RCC 7860 (cell line): Measurements from ENCODE around the gene EFS.
"Not testable (repeated sequence)": the region's sequence is repeated elsewhere in the genome, so short reads cannot be mapped to it uniquely, and the experiment has no call there.

ENCODE experiments used
- DNase-seq: peaks from one replicate; pipeline ENCODE4 v3.0.0-alpha.2; 2015; ENCODE audit warnings: low spot score
- FAIRE-seq: peaks from 2 replicates; lab custom pipeline; 2012; peaks lifted over from hg19 to GRCh38; lab: Jason Lieb, UNC

EFS gene

DNA sequence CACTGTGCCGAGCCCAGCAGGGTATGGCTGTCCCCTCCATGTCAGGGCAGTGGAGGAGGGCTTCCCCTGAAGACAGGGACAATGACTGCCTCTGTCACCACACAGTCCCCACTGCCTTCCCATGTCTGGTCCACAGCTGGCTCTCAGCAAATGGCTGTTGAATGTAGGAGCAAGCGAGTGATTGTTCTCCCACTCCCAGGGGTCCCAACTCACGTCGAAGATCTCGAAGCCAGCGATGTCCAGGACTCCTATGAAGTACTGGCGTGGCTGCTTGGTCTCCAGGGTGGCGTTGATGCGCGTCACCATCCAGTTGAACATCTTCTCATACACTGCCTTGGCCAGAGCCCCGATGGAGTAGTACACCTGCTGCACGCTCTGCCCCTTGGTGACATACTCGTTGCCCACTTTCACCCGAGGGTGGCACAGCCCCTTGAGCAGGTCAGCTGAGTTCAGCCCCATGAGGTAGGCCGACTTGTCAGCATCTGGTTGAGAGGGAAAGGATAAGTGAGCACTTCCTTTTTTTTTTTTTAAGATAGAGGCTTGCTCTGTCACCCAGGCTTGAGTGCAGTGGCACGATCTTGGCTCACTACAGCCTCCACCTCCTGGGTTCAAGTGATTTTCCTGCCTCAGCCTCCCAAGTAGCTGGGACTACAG lies 35.7 kb upstream of the EFS start:
- FAIRE-seq, DNase-seq: not testable (repeated sequence)

DNA sequence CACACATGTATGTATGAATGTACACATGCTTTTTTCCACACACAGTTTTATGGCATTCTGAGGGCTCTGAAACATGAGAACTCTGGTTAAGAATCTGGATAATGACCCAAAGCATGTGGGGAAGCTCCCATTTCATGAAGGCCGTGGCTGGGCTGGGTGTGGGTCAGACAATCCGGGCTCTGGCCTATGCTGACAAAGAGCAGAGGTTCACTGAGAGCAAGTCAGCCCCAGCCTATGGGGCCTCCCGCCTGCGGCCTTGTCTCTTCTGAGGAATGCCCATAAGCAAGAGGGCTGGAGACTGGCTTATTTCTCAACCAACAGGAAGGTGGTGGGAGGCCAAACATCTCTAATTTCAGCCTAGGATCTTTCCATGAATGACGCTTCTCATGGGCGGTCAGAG lies 34.6 kb upstream of the EFS start:
- FAIRE-seq (no peak), DNase-seq (no peak)

DNA sequence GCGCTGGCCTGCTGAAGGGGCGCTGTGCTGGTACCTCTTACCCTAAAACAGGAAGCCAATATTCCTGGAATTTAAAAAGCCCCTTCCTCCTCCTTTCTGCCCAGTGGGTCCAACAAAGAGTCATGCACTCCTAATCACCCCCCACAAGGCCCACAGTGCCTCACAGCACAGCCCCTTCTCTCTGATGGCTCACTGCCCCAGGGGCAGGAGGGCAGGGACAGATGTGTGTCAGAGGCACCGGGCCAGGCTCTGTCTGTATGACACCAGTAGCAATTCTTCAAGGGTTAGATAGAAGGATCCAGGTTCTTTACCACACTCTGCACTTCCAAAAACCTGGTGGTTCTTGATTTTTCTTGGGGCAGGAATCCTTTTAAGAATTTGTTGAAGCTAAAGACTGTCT lies 34.2 kb upstream of the EFS start:
- no peak for FAIRE-seq
- DNase-seq: no peak

DNA sequence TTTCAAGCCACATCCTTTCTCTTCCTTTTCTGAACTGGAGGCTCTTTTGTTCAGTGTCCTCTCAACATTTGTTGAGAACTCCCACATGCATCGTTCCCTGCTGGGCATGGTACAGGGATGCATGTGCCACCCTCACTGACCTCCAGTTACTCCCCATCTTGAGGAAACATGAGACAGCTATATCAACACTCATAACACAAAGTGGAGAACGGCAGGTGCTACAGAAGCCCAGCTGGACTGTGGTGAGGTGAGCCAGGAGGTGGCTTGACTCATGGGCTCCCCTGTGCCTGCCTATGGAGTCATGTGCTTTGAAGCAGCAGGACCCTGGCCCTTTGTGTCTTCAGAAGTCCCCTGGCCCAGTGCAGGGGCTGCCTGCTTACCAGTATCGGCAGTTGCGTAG lies 33.4 kb upstream of the EFS start:
- no peak for FAIRE-seq
- DNase-seq: no peak

DNA sequence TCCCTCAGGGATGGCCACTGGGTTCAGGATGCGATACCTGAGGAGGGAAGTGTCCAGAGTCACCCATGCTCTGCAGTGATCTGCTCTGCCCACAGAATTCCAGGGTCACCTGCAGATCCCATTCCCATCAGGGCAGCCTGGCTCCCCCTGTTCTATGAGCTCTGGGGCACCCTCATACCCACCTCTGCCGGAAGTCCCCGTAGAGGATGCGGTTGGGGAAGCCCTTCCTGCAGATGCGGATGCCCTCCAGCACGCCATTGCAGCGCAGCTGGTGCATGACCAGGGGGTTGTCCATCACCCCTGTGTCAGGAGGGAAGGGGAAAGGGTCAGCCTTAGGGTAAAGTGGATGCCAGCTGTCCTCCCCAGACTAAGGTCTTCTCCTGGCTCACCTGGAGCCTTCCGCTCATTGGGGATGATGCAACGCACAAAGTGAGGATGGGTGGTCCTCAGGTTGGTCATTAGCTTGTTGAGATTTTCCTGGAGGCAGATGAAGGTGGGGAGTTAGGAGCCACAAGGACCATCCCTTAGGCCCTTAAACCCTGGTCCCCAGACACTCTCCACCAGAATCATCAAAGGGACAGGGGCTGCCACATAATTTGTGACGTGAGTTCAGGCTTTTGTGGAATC lies 31.9 kb upstream of the EFS start:
- FAIRE-seq: no peak

DNA sequence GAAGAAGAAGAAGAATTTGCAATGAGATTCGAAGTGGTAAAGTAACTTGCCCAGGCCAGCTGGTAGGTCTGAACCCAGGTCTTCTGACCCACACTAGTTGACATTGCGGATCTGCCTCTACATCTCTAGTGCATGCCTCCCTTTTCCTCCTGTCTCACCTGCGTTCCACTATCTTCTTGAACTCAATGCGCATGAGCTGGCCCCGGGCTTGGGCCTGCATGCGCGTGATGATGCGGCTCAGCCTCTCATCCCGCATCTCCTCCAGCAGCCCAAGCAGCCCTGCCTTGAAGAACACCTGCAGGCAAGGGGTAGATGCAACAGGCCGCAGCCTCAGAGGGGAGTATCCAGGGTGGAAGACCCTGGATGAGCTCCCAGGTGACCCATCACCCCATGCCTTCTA lies 31.2 kb upstream of the EFS start:
- no peak for DNase-seq
- FAIRE-seq: no peak

More for the DNA sequence above, 31.9 kb upstream of the EFS start:
- no peak for DNase-seq

DNA sequence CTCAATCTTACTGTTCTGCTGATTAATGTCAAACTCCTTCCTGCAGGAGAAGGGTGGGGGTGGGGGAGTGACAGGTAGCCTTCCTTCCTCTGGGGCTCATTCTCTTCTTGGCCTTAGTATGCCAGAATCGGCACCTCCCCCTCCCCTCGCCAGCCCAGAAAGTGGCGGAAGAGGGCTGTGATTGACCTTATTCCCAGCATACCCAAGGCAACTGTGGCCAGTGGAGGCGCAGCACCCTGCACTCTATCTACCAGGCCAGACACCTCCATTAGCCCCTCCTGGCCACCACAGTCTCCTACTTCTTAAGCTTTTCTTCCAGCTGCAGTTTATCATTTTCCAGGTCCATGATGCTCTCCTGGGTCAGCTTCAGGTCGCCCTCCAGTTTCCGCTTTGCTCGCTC lies 27.6 kb upstream of the EFS start:
- FAIRE-seq (no peak), DNase-seq (no peak)

DNA sequence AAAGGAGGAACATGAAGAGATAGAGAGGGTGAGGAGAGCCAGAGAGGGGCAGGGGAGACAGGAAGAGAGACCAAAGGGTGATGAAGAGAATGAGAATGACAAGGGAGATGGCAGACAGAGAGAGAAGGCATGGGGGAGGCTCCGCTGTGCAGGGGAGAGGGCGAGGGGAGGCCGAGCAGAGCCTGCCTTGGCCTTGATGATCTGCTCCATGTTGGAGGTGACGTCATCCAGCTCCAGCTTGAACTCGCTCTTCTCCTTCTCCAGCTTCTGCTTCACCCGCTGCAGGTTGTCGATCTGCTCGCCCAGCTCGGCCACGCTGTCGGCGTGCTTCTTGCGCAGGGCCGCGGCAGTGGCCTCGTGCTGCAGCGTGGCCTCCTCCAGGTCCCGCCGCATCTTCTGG lies 24.9 kb upstream of the EFS start:
- FAIRE-seq, DNase-seq: not testable (repeated sequence)

DNA sequence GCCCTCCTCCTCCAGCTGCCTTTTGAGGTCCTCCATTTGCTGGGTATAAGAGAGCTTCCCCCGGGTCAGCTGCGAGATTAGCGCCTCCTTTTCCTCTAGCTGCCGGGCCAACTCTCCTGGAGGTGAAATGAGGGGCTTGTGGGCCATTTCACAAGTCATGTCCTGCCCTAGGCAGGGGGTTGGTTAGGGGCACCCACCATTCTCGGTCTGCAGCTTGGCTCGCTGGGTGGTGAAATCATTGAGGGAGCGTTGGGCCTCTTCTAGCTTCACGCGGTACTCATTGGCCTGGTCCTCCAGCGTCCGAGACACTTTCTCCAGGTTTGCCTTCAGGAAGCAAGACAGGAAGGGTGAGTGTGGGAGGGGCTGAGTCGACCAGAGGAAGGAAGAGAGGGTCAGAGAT lies 24.4 kb upstream of the EFS start:
- DNase-seq (no peak), FAIRE-seq (no peak)

DNA sequence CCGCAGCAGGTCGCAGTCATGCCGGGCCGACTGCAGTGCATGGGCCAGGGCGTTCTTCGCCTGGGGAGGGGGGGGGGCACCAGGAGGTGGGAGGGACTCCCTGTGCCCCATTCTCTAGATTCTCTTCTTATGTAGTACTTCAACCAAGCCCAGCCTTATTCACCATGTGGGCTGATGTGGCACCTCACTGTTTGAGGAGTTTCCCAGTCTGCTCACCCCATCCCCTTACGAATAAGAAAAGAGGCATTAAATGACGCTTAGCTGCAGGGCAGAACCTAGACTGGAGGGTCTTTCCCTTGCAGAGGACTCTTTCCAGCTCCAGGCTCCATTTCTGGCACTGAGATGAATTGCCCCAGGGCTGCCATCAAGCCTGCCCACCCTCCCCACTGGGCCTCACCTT lies 24.0 kb upstream of the EFS start:
- FAIRE-seq: no peak

DNA sequence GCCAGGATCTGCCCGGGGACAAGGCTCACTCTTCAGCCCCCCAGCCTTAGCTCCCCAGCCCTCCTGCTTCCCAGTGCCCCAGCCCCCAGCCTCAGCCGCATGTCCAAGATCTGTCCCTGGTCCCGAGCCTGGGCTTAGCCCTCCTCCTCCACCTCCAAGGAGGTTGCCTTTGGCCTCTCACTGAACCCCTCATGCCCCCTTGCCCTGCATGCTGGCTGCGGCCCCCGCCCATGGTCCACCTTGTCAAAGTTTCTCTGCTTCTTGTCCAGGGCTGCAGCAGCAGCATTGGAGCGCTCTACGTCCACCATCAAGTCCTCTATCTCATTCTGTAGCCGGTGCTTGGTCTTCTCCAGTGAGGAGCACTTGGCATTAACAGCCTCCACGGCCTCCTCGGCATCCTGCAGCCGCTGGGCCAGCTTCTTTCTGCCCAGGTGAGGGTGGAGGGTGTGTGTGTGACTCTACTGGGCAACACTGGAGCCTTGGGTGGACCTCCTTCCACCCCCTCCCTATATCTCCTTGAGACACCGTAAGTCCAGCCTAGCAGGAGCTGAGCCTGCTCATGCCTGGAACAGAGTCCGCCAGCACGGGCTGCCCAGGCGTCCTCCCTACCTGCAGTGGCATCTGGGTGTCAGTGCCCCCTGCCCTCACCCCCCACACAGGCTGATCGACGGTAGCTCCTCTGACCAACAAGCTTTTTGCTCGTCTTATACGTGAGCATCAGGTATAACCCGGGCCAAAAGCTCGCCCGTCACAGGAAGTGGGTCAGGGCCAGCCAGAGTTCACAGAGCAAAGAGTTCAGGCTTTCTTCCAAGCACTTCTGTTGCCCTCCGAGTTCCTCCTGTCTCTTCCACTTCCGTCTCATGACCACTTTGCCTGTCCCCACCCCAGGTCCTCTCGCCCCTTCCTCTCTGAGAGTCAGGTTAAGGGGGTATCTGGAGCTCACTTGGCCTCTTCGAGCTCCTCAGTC lies 23.2 kb upstream of the EFS start:
- FAIRE-seq (no peak), DNase-seq (no peak)

More for the DNA sequence above, 24.0 kb upstream of the EFS start:
- no peak for DNase-seq

DNA sequence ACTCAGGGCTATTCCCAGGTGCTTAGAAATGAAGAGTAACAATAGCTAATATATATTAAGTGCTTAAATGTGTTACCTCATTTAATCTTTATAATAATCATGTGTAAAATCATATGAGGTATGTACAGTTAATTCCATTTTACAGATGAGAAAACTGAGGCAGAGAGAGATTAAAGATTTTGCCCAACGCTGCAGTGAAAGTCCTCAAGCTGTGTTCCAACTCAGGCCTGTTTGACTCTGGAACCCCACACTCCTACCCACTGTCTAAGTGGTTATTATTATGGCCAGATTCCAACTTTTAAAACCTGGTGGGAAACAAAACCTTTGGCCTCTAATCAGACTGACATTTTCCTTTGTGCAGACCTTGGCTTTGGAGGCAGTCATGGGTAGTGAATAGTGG lies 22.0 kb upstream of the EFS start:
- DNase-seq (no peak), FAIRE-seq (no peak)

DNA sequence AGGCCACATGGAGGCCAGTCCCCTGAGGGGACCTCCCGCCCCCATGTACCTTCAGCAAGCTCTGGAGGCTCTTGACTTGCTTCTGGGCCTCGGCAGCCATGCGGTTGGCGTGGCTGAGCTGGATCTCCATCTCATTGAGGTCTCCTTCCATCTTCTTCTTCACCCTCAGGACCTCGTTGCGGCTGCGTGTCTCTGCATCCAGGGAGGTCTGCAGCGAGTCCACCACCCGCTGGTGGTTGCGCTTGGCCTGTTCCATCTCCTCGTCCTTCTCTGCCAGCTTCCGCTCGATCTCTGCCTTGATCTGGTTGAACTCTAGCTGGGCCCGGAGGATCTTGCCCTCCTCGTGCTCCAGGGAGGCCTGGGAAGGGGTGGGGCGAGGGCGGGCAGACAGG lies 21.3 kb upstream of the EFS start:
- not testable (repeated sequence) for DNase-seq, FAIRE-seq

DNA sequence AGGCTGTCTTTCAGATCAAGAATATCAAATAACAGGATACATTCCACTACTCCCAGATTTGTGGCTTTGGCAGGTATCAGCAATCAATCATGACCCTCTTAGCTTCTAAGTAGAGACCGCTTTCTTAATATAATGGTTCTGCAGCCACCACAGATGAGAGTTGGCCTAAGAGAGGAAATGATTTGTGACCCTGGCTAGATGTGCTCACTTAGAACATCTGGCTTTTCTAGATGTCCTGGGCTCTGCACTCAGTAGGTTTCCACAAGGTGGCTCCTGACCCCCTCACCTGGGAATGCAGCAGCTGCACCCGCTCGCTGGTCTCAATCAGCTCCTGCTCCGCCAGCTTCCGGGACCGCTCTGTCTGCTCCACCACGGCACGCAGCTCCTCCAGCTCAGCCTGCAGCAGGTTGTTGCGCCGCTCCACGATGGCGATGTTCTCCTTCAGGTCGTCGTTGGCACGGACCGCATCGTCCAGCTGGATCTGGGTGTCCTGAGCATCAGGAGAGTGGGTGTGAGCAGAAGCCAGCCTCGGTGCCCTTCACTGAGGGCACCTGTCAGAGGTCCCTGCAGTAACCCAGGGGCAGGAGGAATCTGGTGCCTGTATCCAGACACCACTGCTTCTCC lies 20.8 kb upstream of the EFS start:
- no peak for FAIRE-seq
- DNase-seq: no peak

DNA sequence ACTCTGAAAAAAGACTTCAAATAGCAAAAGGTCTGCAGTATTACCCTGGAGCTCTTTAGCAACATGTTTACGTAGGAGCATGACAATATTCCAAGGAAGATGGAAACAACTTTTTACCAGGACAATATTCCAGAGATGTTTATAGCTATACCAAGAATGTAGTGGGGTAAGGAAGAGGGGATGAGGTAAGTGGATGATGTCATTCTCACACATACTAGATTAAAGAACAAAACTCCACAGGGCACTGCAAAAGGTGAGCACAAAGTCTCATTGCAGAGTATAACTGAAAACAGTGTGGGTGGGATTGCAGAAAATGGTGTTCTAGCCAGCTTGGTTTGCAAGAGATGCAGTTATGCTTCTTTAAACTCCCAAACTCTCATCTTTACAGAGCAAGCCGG lies 20.3 kb upstream of the EFS start:
- FAIRE-seq: no peak

DNA sequence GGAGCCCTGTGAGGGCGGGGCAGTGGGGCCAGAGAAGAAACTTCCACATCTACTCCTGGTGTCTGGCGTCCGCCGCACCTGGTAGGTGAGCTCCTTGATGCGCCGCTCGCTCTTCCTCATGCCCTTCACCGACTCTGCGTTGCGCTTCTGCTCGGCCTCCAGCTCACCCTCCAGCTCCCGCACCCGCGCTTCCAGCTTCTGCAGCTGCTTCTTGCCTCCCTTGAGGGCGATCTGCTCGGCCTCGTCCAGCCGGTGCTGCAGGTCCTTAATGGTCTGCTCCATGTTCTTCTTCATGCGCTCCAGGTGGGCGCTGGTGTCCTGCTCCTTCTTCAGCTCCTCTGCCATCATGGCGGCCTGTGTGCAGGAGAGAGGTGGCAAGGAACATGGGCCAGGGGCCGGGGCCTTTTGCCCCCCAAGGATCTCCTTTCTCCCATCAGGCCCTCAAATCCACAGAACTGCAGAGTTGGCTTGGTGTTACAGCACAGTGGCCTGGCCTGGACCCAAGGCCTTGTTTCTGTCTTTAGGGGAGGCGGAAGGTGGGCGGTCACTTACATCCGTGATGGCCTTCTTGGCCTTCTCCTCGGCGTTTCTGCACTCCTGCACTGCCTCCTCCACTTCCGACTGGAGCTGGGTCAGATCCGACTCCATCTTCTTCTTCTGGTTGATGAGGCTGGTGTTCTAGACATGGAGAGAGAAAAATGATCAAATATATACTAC lies 19.6 kb upstream of the EFS start:
- no peak for DNase-seq
- FAIRE-seq: no peak

More for the DNA sequence above, 20.3 kb upstream of the EFS start:
- no peak for DNase-seq

DNA sequence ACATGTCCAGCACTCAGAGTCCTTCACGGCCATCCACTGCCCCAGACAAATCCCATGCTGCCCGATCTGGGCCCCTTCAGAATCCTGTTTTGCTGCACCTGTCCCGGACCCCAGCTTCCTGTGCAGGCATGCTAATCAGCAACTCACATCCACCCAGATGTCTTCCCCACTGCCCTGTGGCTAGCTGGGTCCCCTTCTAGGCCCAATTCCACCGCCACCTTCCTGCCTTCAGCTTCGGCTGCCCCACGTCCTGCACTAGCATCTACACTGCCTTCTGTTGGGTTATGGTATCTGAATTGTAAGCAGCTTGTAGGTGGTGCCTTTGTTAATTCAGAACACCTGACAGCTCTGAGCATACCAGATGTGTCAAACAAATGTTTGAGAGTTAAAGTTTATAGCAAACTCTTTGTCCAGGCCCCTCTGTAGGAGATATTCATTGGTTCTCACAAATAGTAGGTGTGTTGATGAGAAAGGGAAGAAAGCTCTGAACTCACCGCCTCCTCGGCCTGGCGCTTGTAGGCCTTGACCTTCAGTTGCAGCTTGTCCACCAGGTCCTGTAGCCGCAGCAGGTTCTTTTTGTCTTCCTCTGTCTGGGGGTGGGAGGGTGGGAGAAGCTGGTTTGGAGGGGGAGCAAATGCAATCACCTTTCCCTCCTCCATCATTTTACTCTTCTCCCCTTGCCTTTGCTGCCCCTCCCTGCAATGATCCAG lies 17.9 kb upstream of the EFS start:
- FAIRE-seq (no peak), DNase-seq (no peak)

DNA sequence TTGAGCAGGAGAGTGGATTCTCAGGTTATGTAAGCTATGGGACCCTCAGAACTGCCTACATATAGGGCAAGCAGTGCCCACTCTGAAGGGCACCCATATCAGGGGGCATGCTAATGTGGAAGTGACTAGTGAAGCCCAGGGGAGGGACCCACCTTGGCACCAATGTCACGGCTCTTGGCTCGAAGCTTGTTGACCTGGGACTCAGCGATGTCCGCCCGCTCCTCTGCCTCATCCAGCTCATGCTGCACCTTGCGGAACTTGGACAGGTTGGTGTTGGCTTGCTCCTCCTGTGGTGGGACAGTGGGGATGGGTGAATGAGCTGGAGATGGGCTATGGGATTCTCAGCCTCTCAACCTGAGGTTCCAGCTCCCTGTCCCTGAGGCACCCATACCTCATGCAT lies 17.3 kb upstream of the EFS start:
- FAIRE-seq: no peak
- DNase-seq: no peak

DNA sequence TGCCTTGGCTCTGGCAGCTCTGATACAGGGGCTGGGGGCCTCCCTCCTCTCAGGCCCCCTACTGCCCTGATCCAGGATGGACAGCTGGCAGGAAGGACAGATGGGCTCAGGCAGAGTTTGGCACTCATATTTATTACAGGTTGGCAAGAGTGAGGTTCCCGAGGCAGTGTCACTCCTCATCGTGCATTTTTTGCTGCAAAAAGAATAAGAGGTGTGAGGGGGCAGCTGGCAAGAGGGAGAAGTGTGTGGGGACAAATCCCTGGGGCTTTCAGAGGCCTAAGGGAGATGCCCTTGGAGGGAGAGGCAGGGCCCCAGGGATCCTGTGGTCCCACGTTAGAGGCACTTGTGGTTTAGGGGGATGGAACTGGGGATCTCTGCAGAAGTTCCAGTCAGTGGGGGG lies 16.9 kb upstream of the EFS start:
- FAIRE-seq: no peak
- DNase-seq: no peak

DNA sequence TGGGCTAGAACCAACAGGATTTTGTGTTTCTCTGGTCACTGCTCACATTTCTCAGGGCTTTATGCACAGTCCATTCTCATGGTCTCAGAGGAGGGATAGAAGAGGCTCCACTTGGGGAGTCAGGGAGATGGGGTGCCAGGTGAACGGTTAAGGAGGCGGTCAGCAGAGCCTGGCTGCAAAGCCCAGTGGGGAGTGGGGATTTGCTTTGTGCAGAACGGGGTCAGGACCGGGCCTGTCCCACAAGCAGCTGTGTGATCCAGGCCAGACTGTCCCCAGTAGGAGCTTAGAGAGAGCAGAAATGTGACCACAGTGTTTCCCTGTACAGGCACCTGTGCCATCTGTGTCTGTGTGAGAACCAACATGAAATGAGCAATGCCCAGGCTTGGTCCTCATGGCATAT lies 16.0 kb upstream of the EFS start:
- DNase-seq: no peak
- FAIRE-seq: no peak
